Sigmoid colon (tissue), 7 donors: ENCODE data around the gene HOXD13. TPM values are rescaled to one million over a fixed set of nuclear protein-coding genes. Genes with fewer than 3 reads are reported as not detected.

ENCODE experiments used
- DNase-seq: peaks from one replicate; pipeline ENCODE4 v3.0.0-alpha.2; 2019
- H3K27ac ChIP-seq, 4 donors: fragments of 200-600 bp; sonication (generic); one replicate each; pipeline ENCODE4 v1.5.1; 2016 to 2019; ENCODE audit warnings: mild to moderate bottlenecking in 1 of 4
- H3K27me3 ChIP-seq, 3 donors: fragments of 200-600 bp; sonication (generic); one replicate each; pipeline ENCODE4 v1.5.1; 2019; ENCODE audit warnings: mild to moderate bottlenecking in 1 of 3
- H3K36me3 ChIP-seq, 4 donors: fragments of 200-600 bp; sonication (generic); one replicate each; pipeline ENCODE4 v1.5.1; 2016 to 2019
- H3K4me1 ChIP-seq, 4 donors: fragments of 200-600 bp; sonication (generic); one replicate each; pipeline ENCODE4 v1.5.1; 2017 to 2019
- H3K4me3 ChIP-seq, 4 donors: fragments of 200-600 bp; sonication (generic); one replicate each; pipeline ENCODE4 v1.5.1; 2017 to 2019; ENCODE audit warnings: mild to moderate bottlenecking in 2 of 4, moderate library complexity in 1 of 4
- H3K9me3 ChIP-seq, 4 donors: fragments of 200-600 bp in 3 of 4; sonication (generic) in 3 of 4; one replicate each; pipeline versions ENCODE4 v1.5.1 to v1.6.1; 2013 to 2019
- EP300 ChIP-seq, 4 donors: sonication (generic); formaldehyde crosslinking; IDR thresholded peaks; one replicate each; pipeline ENCODE4 v1.6.1; 2017; ENCODE audit warnings: antibody characterized with exemption in 4 of 4
- POLR2A ChIP-seq, 2 donors: fragments of 450-650 bp; IDR thresholded peaks; one replicate each; pipeline ENCODE4 v1.6.1; 2016; ENCODE audit warnings: antibody characterized with exemption in 2 of 2, mild to moderate bottlenecking in 2 of 2, moderate library complexity in 2 of 2
- POLR2AphosphoS5 ChIP-seq, 4 donors: sonication (generic); formaldehyde crosslinking; IDR thresholded peaks; one replicate each; pipeline ENCODE4 v1.6.1; 2017; ENCODE audit warnings: antibody characterized with exemption in 4 of 4
- WGBS, 2 donors: extraction: QIAGEN DNeasy Blood & Tissue Kit; methylation state at CpG; one replicate each; pipeline ENCODE4 v1.1.7; 2013; 5-methylcytosine and 5-hydroxymethylcytosine counted together
- intact Hi-C: fragments of 100-400 bp; cut with DNase I; formaldehyde crosslinking; loops from one replicate; pipeline ENCODE4 v1.15.1; 2023
- polyA plus RNA-seq, 3 donors: library from polyadenylated mRNA; stranded (reverse); fragments of 200-250 nt; gene quantifications; one replicate each; pipeline ENCODE4 v1.2.3, GENCODE V29; 2013
- total RNA-seq, 4 donors: library from RNA; depleted of rRNA; stranded (reverse); fragments of >200 nt; gene quantifications; one replicate each; pipeline ENCODE4 v1.1.0, GENCODE V29; 2016
- TF ChIP-seq, protein P1 (sequence below), 4 experiments: fragments of 450-650 bp in 3 of 4; fragments of 200-600 bp in 1 of 4; IDR thresholded peaks; one replicate each; pipeline ENCODE4 v1.5.1; 2016 to 2019; ENCODE audit warnings: antibody characterized with exemption in 4 of 4, mild to moderate bottlenecking in 3 of 4, moderate library complexity in 2 of 4
- donor health status: healthy with polysubstance abuse.
- donor health status: Bipolar disorder and iron deficiency.
- donor health status: healthy.

HOXD13 gene
- total and polyA plus RNA-seq, 7 donors = 2.3 to 48.9 (median 26.1) TPM; not detected in 1

DNA sequence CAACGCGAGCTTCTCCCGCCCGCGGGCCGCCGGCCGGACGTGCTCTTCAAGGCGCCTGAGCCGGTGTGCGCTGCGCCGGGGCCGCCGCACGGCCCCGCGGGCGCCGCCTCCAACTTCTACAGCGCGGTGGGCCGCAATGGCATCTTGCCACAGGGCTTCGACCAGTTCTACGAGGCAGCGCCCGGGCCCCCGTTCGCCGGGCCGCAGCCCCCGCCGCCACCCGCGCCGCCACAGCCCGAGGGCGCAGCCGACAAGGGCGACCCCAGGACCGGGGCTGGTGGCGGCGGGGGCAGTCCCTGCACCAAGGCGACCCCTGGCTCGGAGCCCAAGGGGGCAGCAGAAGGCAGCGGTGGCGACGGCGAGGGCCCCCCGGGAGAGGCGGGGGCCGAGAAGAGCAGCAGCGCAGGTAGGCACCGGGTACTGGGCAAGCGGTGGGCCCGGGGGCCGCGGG is 15.2 kb downstream of the HOXD13 start:
- Histone ChIP-seq H3K27me3 (peaks cover 0 to 76% (median 6%) of the 10 kb centered on the region in 3 donors), H3K4me1 (peaks cover 0 to 74% (median 54%) of the 10 kb centered on the region in 4 donors), H3K36me3 (peaks cover 0 to 18% (median 0%) of the 10 kb centered on the region in 4 donors), H3K9me3 (no peaks in the 10 kb centered on the region), H3K27ac (peak overlapping the region in 3 of 4 donors; percentile 92 to 96 (median 95)), H3K4me3 (peak overlapping the region; percentile 51 to 65 (median 60))
- TF ChIP-seq POLR2AphosphoS5 (IDR thresholded peaks at IDR 0.05) = no peak
- TF ChIP-seq POLR2A (IDR thresholded peaks at IDR 0.05) = no peak
- TF ChIP-seq, protein P1, sequence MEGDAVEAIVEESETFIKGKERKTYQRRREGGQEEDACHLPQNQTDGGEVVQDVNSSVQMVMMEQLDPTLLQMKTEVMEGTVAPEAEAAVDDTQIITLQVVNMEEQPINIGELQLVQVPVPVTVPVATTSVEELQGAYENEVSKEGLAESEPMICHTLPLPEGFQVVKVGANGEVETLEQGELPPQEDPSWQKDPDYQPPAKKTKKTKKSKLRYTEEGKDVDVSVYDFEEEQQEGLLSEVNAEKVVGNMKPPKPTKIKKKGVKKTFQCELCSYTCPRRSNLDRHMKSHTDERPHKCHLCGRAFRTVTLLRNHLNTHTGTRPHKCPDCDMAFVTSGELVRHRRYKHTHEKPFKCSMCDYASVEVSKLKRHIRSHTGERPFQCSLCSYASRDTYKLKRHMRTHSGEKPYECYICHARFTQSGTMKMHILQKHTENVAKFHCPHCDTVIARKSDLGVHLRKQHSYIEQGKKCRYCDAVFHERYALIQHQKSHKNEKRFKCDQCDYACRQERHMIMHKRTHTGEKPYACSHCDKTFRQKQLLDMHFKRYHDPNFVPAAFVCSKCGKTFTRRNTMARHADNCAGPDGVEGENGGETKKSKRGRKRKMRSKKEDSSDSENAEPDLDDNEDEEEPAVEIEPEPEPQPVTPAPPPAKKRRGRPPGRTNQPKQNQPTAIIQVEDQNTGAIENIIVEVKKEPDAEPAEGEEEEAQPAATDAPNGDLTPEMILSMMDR (IDR thresholded peaks at IDR 0.05) = no peak
- TF ChIP-seq EP300 (IDR thresholded peaks at IDR 0.05) = no peak
- intact Hi-C loops = no loop called here
- 3% methylated on average over 59 of the region's 59 CpGs for WGBS, 2 donors
- DNase-seq = peak; percentile 64

DNA sequence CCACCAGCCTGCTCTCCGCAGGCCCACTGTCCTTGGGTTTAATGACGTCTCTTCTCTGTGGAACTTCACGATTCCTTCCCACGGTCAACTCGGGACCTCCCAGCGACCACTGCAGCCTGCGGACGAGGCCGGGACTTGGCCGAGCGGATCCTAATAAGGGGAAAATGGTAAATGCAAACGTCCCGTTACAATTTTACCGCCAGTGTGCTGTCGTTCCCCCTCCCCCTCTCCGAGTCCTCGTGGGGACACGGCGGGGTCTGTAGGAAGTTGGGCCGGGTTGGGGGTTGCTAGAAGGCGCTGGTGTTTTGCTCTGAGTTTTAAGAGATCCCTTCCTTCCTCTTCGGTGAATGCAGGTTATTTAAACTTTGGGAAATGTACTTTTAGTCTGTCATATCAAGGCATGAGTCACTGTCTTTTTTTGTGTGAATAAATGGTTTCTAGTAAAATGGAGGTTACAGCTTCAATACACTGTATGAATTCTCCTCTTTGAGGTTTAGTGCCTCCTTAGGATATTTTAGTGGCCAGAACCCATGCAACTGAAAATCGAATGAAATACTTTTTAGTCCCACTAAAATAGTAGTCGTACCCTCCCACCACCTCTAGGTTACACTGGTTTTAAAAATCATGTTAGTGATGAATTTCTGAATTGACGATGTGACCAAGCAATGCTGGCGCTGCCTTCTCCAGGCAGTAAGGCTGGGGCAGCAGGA is 16.8 kb downstream of the HOXD13 start:
- Histone ChIP-seq H3K27ac (peak overlapping the region in 3 of 4 donors; percentile 92 to 96 (median 95)), H3K27me3 (peaks cover 0 to 77% (median 6%) of the 10 kb centered on the region in 3 donors), H3K4me3 (peak overlapping the region; percentile 51 to 65 (median 60)), H3K4me1 (peaks cover 0 to 72% (median 46%) of the 10 kb centered on the region in 4 donors), H3K36me3 (peaks cover 0 to 18% (median 0%) of the 10 kb centered on the region in 4 donors), H3K9me3 (no peaks in the 10 kb centered on the region)
- WGBS, 2 donors = 31 to 53% methylated on average over 26 of the region's 26 CpGs
- intact Hi-C loops = no loop called here
- TF ChIP-seq EP300 (IDR thresholded peaks at IDR 0.05) (no peak), POLR2A (IDR thresholded peaks at IDR 0.05) (no peak), POLR2AphosphoS5 (IDR thresholded peaks at IDR 0.05) (no peak)
- TF ChIP-seq, protein P1 (IDR thresholded peaks at IDR 0.05) = no peak
- no peak for DNase-seq

DNA sequence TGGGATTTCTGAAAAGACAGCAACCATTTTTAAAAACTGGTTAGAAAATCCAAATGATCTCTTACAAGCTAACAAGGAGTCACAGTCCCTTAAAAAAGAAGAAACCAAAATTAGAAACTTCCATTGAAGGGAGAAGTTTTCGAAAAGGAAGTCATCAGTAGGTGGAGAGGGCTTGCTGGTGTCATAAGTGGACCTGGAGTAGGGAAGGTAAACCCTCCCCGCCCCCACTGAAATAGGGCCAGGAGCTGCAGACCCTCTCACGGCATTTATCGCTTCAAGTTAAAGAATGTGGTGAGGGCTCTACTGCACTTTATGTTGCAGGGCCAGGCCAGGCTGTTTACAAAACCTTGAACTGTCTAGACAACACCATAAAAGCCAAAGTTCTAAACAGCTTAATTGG is 17.4 kb downstream of the HOXD13 start:
- Histone ChIP-seq H3K36me3 (peaks cover 0 to 18% (median 0%) of the 10 kb centered on the region in 4 donors), H3K27me3 (peaks cover 0 to 76% (median 5%) of the 10 kb centered on the region in 3 donors), H3K27ac (peak overlapping the region in 1 of 4 donors; percentile 92), H3K4me3 (no peak overlapping the region), H3K9me3 (no peaks in the 10 kb centered on the region), H3K4me1 (peaks cover 0 to 74% (median 44%) of the 10 kb centered on the region in 4 donors)
- intact Hi-C loops = no loop called here
- TF ChIP-seq POLR2AphosphoS5 (IDR thresholded peaks at IDR 0.05) (no peak), POLR2A (IDR thresholded peaks at IDR 0.05) (no peak), EP300 (IDR thresholded peaks at IDR 0.05) (no peak)
- TF ChIP-seq, protein P1 (IDR thresholded peaks at IDR 0.05) = no peak
- WGBS, 2 donors = 43 to 51% methylated on average over 4 of the region's 4 CpGs
- DNase-seq = no peak

DNA sequence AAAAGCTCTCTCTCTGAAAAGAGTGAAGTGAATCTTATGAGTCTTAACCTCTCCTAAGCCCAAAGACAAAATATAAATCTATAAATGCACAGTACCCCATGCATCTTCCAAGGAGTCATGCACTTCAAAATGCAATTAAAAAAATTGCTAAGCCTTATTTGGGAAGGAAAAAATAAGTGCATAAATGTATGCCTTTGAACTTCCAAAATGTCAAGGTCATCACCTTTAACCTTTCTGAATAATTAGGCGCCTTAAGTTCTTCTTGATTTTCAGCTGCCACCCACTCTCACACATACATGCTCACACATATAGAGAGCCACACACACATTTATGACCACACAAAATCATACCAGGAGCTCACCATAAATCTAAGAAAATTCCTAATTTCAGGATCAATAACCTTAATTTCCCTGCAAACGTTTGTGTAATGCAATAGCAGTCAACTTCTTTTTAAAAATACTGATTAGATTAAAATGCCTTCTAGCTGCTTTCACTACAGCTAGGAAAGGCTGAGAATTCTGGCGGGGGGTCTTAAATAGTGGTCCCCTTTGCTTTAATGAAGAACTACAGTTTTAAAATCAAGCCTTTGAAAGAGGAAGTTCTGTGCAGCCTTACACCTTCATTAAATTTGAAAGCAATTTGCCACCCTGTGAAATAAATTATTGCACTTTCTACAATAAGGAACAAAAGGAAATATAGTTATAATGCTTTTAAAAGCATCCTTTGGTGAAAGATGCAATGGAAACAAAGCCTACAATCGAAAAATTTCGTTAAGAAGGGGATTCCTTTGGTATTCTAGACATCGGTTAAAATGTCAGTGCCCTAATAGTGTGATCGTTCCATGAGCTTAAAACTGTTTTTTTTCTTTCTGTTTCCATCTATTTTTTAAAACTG is 18.1 kb downstream of the HOXD13 start:
- no peak for DNase-seq
- Histone ChIP-seq H3K9me3 (no peaks in the 10 kb centered on the region), H3K27me3 (peaks cover 0 to 73% (median 4%) of the 10 kb centered on the region in 3 donors), H3K36me3 (peaks cover 0 to 18% (median 0%) of the 10 kb centered on the region in 4 donors), H3K4me3 (no peak overlapping the region), H3K4me1 (peaks cover 0 to 74% (median 43%) of the 10 kb centered on the region in 4 donors), H3K27ac (peak overlapping the region in 1 of 4 donors; percentile 92)
- intact Hi-C loops = no loop called here
- WGBS, 2 donors = 33 to 41% methylated on average over 7 of the region's 7 CpGs
- TF ChIP-seq POLR2A (IDR thresholded peaks at IDR 0.05) (no peak), POLR2AphosphoS5 (IDR thresholded peaks at IDR 0.05) (peak in 1 of 4 donors; percentile 21)
